HL-60 (cell line): ENCODE measurements around the gene CHURC1.

Experiments used
- CTCF ChIP-seq: IDR thresholded peaks from one replicate; pipeline ENCODE4 v1.5.1; 2011; ENCODE audit warnings: low read length, control low read depth, inconsistent platforms; ENCODE audit not compliant: insufficient read depth
- POLR2AphosphoS5 ChIP-seq: IDR thresholded peaks from 2 replicates; pipeline ENCODE4 v1.6.1; 2012; ENCODE audit warnings: low read depth

- no peak for TF ChIP-seq CTCF
- no peak for TF ChIP-seq POLR2AphosphoS5
Measured at GRCh38 chr14:64946310-64947045, 32.2 kb downstream of the CHURC1 start.
